ENCODE measurements around the gene CTBP1.

The CTBP1 gene

DNA sequence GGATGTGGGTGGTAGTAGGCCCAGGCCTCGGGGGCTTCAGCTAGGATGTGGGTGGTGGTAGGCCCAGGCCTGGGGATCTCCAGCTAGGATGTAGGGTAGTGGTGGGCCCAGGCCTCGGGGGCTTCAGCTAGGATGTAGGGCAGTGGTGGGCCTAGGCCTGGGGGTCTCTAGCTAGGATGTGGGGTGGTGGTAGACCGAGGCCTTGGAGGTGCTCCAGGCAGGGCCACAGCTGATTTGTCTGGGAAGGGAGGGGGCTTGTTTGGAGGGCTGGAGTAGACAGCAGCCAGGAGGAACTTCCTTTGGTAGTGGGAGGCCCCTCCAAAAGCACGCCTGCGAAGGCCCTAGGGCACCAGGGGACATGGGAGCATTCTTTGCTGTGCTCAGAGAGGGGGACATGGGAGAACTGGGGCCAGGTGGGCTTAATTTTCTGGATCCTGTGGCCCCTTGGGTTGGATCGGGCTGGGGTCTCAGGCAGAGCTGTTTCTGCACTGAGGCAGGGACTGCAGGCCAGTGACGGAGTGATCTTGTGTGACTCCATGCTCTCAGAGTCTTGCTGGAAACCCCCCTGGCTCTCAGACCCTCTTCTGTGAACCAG lies 73.2 kb downstream of the CTBP1 start:
- no peak for DNase-seq (ENCODE audit: low spot score)

DNA sequence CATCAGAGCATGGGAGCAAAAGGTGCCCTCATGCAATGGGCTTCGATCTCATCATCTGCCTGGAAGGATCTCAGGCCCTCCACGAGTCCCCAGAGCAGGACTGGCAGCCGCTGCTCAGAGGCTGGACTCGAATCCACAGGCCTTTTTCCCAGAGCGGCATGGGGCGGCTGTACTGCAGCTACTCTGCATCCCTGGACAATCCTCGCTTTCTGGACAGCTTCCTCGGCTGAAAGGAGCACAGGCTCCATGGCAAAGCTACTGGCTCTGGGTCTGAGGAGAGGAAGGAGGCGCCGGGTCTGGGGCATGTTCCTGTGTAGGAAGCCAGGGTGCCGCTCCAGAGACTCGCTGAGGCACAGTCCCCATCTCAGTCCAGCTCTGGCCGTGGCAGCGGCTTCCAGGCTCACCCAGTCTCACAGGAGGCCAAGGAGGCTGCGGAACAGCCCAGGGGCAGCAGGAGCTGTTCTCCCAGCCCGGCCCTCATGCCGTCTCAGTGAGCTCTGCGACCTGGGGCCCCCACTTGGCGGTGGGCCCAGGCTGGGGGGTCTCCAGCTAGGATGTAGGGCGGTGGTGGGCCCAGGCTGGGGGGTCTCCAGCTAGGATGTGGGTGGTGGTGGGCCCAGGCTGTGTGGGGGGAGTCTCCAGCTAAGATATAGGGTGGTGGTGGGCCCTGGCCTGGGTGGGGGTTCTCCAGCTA lies 73.8 kb downstream of the CTBP1 start:
- DNase-seq (ENCODE audit: low spot score), result no peak

DNA sequence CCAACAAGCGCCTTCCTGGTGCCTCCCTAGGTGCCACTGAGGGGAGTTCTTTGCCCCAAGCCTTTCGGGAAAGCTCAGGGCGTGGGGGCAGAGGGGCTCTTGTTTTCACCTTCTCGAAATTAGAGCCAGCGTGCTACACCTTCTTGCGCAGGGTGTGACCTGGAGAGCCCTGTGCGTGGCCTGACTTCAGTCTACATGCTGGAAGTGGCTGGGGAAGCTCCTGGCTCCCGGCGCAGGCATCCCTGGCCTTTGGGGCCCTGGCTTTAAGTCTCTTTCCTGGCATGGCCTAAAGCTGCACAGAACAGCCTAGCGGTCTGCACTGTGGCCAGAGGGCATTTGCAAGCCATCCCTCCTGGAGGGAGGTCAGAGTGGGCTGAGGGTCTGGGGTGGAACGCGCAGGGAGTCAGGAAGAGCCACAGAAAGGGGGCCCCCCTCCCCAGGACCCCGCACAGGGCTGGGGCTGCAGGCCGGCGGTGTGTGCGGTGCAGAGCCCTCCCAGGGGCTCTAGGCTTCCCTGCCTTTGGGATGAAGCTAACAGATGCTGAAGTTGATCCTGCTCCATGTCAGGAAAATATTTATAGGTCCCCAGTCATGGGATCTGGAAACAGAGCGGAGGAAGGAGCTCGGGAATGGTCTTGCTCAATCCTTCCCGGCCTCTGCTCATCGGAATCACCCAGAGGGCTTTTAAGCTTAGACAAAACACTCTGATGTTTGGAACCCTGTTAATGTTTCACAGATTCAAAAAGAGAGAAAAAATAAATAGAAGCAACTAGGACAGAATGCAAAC lies 75.8 kb downstream of the CTBP1 start:
- peak; percentile 79 for DNase-seq (ENCODE audit: low spot score)

DNA sequence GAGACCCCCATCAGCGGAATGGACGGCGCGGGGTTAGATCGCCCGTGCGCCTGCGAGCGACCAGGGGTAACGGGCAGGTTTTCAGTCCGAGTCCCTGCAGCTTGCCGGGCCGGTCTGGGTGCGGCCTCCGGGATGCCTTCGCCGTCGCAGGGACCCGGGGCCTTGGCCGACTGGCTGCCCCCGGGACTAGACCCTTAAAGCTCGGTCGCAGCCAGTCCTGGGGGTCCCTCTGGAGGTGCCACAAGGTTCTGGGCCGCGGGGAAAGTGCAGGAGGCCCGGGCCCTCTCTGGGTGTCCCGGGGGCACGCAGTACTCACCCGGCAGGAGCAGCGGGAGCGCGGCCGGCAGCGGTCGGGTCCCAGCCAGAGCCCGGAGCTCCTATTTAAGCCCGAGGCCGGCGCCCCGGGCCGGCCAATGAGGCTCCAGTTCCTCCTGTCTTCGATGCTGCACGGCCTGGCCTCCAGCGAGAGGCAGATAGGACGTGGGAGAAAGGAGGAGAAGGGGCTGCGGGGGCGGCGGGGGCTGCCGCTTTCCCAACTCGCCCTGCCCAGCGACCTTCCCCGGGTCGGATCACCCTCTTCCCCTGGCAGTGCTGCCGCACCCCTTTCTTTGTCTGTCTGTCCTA lies 76.6 kb downstream of the CTBP1 start, which contains the start of gene SPON2:
SPON2 (minus strand) TSS at position 356 of the 624 bp plus-strand sequence.
- peak; percentile 69 for DNase-seq (ENCODE audit: low spot score)

DNA sequence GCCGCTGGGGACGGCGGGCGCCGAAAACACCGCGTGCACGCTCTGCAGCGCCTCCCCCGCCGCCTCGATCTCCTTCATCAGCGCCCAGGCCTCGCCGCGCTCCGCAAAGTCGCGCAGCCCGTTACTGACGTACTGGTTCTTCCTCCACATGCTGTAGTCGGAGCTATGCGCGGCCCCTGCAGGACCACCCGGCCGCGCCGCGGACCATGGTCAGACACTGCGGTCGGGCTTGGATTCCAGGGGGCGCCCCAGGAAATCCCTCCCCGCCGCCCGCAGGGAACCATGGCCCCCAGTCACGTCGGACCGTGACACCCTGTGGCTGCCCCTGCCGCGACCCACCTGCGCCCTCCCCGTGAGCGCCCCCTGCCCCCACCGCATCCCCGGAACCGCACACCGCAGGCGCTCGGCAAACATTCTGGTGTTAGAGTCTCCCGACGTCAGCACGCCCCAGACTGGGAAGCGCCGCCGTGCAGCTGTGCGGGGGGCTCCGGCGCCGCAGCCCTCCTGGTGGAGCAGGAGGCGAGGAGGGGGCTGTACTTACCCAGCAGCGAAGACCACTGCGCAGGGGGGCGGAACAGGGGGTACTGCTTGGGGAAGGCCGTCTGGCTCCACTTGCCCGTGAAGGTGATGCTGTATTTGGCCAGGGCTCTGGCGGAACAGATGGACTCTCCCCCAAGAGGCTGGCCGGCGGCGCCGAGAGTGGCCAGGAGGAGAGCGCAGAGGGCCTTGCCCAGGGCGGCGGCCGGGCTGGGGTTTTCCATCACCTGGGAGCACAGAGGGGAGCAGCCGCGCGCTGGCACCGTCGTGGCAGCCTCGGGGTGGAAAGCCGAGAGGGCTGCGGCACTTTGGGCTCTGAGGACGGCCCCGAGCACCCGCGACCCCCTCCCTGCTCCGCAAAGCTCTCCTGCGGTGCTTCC lies 77.4 kb downstream of the CTBP1 start:
- DNase-seq (ENCODE audit: low spot score), result peak; percentile 38

DNA sequence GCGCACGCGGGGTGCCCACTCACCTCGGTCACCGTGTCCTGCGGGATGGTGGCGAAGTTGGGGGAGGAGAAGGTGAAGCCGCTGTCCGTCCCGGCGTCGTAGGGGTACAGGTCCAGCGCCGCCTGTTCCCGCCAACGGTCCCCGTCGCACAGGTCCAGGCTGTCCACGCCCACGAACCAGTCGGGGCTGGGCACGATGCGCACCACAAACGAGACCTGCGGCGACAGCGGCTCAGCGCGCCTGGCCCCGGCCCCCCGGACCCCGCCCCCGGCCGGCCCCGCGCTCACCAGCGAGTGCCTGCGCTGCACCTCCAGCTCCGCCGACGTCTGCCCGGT lies 78.0 kb downstream of the CTBP1 start:
- no peak for DNase-seq (ENCODE audit: low spot score)

DNA sequence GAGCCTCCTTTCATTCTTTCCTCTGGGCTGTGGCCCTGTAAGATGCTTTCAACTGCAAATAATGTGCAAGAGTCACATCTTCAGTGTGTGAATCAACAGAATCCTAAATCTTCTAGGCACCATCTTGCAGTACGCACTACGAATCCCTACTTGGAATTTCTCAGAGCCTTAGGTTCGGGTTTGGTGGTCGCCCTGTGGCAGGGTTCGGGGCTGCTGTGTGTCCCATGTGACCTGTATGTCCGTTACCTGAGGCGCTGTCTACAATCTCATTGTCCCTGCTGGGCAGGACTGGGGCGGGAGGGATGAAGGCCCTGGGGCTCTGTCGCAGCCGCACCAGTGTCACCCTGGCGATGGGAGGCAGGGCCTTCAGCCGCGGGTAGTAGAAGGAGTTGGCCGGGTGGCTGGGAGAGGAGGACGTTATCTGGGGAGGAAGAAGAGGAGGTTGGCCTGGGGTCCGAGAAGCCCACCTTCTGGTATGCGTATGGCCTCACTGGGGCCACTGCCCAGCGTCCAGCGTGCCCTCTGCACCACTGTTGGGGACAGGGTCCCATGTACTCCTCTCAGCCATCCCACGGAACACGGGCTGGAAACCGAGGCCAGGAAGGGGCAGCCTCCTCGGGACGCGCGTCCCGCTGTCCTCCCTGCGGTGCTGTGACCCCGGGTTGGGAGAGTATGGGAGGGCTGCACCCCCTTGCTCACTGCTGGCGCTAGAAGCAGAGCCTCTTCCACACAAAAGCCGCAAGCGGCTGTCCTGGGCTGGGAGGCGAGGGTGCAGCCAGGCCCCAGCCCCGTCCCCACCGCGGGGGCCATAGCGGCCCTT lies 78.6 kb downstream of the CTBP1 start:
- no peak for DNase-seq (ENCODE audit: low spot score)

DNA sequence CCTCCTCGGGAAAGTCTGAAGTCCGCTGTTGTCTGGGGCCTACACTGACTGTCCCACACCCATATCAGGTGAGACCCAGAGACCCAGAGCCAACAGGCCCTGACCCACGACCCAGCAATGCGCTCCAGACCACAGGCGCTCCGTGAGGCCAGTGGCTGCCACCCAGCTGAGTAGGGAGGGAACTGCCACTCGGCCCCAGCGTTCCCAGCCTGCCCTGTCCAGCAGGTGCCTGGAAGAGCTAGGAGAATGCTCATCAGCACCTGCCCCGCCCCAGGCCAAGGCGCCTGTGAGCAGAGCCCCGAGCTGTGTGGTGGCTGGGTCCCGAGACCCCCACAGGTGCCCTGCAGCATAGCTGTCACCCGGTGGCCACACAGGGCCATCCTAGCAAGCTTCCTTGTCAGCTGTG lies 79.2 kb downstream of the CTBP1 start:
- no peak for DNase-seq (ENCODE audit: low spot score)

DNA sequence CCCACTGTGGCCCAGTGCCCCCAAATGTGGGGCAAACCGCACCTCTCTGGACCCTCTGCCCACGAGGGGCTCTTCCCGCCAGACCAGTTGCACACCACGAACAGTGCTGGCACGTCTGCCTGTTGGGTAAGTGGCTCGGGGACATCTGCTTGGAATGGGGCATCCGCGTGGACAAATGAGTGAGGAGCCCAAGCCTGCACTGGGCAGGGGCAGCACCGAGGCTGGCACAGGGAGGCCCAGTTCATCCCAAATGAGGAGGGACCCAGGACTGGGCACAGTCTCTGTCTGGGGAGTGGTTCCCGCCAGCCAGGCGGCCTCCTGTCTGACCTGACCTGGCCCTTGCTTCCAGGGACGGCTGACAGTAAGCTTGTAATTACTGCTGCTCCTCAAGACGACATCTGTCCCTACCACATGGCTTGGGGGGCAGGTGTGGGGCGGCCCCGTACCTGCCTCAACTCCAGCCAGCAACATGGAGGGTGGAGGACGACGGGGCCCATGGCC lies 79.7 kb downstream of the CTBP1 start:
- no peak for DNase-seq (ENCODE audit: low spot score)

DNA sequence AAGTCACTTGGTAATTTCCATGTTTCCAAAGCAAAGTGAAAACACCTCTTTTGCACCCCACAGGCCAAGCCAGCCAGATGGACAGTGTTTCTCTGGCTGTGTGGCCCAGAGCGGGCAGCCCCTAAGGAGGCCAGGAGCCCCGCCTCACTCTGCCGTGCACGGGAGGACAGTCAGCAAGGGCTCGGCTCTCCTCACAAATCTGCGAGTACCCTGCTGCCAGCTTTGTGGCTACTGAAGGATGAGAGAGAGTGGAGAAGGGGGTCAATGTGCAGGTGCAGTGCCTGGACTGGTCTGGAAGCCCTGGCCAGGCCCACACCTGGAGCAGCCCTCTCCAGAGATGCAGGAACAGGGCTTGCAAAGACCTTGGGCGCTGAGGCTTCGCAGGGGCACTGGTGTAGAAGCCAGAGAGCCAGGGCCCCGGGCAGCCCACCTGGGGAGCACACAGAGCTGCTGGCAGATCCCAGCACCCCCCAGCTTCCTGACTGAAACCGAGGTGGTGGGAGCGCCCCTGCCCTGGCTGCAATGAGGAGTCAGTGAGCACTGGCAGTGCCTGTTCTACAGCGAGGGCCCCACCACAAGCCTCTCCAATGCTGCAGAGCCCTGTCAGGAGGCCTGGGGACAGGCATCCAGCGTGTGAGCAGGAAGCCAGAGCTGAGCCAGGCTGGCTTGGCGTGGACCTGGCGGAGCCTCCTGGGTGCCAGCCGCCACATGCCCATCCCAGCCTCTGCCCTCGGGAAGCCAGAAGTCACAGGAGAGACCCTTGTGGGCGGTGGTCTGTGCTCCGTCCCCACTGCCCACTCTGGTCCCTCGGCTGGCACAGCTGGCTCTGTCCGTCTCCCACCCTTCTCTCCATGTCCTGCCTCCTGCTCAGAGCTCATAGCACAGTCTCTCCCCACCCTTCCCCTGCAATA lies 80.5 kb downstream of the CTBP1 start:
- DNase-seq (ENCODE audit: low spot score), result no peak

DNA sequence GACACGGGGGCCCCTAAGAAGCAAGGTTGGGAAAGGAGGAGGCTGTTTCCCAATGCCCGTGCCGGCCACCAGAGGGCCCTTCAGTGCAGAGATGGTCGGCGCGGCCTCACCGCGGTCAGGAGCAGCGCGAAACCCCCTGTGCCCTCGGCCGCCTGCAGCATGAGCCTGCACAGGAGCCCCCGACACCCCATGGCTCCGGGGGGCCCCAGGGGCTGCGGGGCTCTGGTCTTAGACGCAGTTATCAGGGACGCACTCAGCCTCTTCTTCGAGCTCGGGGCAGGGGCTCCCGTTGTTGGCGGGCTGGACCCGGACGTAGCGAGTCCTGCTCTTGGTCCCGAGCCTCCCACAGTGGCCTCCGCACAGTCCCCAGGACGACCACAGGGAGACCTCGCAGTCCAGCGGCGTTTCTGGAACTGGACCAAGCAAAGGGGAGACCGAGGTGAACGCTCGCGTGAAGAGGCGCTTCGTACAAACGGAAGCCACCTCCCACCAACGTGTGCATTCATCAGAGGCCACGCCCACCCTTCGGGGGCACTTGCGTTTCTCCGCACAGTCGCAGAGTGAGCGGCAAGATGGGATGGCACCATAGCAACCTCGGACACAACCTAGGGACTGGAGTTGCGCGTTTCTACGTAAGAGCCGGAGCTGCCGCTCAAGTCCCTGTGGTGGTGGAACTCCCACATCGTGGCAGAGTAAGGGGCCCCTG lies 81.5 kb downstream of the CTBP1 start:
- DNase-seq (ENCODE audit: low spot score), result peak; percentile 91

DNA sequence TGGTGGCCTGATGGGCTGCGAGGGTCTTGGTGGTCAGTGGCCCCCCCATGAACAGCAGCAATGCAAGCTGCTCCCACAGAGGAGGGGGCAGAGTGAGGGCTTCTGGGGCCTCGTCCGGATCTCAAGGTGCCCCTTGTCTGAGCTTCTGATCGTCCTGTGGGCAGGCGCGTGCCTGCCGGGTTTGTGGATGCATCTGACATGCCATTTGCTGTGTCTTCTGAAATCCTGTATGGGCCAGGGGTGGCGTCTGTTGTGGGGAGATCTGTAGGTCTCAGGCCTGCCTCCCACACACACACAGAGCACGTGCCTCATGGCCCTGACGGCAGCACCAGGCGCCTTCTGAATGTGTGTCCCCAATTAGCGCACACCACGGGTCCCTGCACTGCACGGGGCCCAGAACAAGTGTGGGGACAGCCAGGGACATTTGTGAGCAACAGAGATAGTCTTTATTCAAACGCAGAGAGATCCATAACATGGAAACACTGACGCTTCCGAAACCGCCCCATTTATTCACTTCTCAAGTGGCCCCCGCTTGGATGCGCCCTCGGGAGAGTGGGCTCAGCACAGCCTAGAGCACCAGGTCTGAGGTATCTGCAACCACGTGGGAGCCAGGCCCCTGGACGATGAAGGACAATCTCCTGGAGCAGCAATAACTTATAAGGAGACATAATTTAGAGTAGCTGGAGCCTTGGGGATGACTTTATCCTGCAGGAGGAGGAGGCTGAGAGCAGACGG lies 82.3 kb downstream of the CTBP1 start:
- no peak for DNase-seq (ENCODE audit: low spot score)

DNA sequence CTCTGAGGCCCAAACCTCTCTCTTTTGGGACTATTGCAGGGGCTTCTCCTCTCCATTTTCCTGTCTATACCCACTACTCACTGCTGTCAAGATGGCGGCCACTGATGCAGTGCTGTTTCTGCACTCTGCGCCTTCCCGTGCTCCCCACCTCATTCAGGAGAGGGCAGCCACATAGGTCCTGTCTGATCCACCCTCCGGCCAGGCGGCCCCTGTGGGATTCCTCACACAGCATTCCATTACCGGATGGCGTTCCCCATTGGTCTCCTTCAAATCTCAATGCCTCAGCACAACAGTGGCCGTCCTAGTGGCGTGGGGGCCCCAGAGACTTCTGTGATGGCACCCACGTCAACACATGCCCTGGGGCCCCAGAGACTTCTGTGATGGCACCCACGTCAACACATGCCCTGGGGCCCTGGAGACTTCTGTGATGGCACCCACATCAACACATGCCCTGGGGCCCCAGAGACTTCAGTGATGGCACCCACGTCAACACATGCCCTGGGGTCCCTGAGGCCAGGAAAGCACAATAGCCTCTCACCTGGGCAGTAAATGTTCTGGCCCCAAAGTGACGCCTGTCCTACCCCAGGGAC lies 83.9 kb downstream of the CTBP1 start:
- no peak for DNase-seq (ENCODE audit: low spot score)

DNA sequence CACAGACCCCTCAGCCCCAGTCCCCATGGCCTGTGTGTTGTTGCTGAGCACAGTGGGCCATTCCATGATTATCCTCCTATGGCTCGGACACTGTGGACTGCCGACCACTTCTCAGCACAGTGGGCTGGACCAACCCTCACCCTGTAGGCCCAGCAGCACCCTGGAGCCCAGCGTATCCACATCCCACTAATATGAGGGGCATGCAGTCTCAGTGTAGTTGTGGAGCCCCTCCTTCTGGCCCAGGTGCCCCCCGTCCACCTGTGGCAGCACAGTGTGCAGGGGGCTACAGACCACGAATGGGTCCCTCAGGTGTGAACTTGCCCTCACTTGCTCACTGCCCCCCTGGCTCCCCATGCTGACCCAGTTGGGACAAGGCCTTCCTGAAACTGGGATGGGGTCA lies 84.5 kb downstream of the CTBP1 start:
- no peak for DNase-seq (ENCODE audit: low spot score)

DNA sequence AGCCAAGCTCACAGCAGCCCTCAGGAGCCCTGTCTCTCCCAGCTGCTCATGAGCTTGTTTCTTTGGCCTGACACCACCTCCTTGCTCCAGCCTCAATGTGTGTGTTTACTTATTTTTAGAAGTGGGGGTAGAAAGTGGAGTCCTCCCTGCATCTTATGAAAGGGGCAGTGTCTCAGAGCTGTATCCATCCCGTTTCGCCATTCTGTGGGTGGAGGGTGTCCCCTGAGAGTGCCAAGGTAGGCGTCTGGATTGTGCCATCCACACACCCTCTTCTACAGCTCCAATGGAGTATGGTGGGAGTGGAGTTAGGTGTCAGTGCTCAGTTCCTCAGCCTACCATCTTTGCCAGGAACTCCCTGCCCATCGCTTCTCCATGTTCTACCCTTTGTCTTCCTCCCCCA lies 84.9 kb downstream of the CTBP1 start:
- no peak for DNase-seq (ENCODE audit: low spot score)

Measured in GM03348 (cell line).